ENCODE measurements around the gene ATAD3A. TPM values are rescaled to one million over a fixed set of nuclear protein-coding genes. Genes with fewer than 3 reads are reported as not detected.

The ATAD3A gene
- total RNA-seq, 1 experiment from 2014 or later: 46.2 TPM

GRCh38 chr1:1540818-1541628 is 29.1 kb downstream of the ATAD3A start:
- no TSS peak for BruUV-seq (replicated peaks)
- TF ChIP-seq CTCF (IDR thresholded peaks at IDR 0.05; ENCODE audit: unreplicated experiment): no peak
- CTCF ChIA-PET: no interaction called here
- intact Hi-C loops (cut with micrococcal nuclease; ENCODE audit: unreplicated experiment): no loop called here
- Mint-ChIP-seq H3K27ac (ENCODE audit: unreplicated experiment) (no peak overlapping the region), H3K4me1 (ENCODE audit: low read depth, unreplicated experiment) (no peaks in the 10 kb centered on the region), H3K9me3 (ENCODE audit: low read depth, unreplicated experiment) (no peaks in the 10 kb centered on the region), H3K4me3 (ENCODE audit: low read depth, unreplicated experiment) (no peak overlapping the region), H3K27me3 (ENCODE audit: unreplicated experiment) (no peaks in the 10 kb centered on the region), H3K36me3 (ENCODE audit: insufficient read depth, unreplicated experiment) (peaks cover 39% of the 10 kb centered on the region)
- no peak for DNase-seq

GRCh38 chr1:1541956-1542765 is 30.2 kb downstream of the ATAD3A start:
- H3K4me1 Mint-ChIP-seq (ENCODE audit: low read depth, unreplicated experiment): no peaks in the 10 kb centered on the region
- TF ChIP-seq CTCF (IDR thresholded peaks at IDR 0.05; ENCODE audit: unreplicated experiment): no peak
- intact Hi-C loops (cut with micrococcal nuclease; ENCODE audit: unreplicated experiment): no loop called here
- H3K27me3 Mint-ChIP-seq (ENCODE audit: unreplicated experiment): no peaks in the 10 kb centered on the region
- no peaks in the 10 kb centered on the region for H3K9me3 Mint-ChIP-seq (ENCODE audit: low read depth, unreplicated experiment)
- no TSS peak for BruUV-seq (replicated peaks)
- DNase-seq: no peak
- no peak overlapping the region for H3K27ac Mint-ChIP-seq (ENCODE audit: unreplicated experiment)
- H3K36me3 Mint-ChIP-seq (ENCODE audit: insufficient read depth, unreplicated experiment): peaks cover 40% of the 10 kb centered on the region
- H3K4me3 Mint-ChIP-seq (ENCODE audit: low read depth, unreplicated experiment): no peak overlapping the region
- CTCF ChIA-PET: no interaction called here

DNA sequence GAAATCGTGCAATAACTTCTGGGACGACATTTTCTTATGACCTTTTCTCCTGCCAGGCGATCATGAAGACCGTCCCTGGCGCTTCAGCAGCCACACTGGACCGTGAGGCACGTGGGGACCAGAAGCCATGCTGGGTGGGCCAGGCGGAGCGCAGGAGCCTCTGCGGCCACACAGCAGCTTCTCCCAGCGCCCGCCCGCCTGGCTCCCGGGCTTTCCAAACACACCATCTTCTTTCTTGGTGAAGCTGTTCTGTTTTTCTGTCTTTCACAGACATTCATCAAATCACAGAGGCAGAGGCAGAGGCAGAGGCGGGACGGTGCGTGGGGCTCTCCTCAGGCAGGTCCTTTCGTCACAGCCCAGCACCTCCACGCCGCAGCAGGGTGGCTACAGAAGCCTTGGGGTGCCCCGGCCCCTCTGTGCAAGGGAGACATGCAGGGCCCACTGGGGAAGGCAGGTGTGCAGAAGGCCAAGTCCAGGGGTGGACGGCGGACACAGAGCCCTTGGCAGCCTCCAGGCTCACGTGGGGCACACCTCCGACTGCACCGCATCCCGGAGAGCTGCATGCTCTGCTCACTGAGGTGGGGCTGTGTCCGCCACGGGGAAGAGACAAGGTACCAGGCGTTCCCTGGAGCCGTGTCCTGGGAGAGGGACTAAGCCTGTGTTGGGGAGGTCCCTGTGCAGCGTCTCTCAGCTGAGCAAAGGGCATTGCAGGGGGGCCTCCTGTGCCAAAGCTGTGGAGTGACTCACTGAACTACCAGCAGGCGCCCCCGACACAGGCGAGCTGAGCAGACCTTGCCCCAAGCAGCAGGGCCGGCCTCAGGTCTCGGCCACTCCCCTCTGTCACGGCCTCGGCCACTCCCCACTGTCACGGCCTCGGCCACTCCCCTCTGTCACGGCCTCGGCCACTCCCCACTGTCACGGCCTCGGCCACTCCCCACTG is 31.1 kb downstream of the ATAD3A start:
- no TSS peak for BruUV-seq (replicated peaks)
- Mint-ChIP-seq H3K4me1 (ENCODE audit: low read depth, unreplicated experiment) (no peaks in the 10 kb centered on the region), H3K27ac (ENCODE audit: unreplicated experiment) (no peak overlapping the region), H3K9me3 (ENCODE audit: low read depth, unreplicated experiment) (no peaks in the 10 kb centered on the region), H3K27me3 (ENCODE audit: unreplicated experiment) (no peaks in the 10 kb centered on the region), H3K4me3 (ENCODE audit: low read depth, unreplicated experiment) (no peak overlapping the region), H3K36me3 (ENCODE audit: insufficient read depth, unreplicated experiment) (peaks cover 44% of the 10 kb centered on the region)
- intact Hi-C loops (cut with micrococcal nuclease; ENCODE audit: unreplicated experiment): no loop called here
- no peak for DNase-seq
- no peak for TF ChIP-seq CTCF (IDR thresholded peaks at IDR 0.05; ENCODE audit: unreplicated experiment)
- CTCF ChIA-PET: no interaction called here

DNA sequence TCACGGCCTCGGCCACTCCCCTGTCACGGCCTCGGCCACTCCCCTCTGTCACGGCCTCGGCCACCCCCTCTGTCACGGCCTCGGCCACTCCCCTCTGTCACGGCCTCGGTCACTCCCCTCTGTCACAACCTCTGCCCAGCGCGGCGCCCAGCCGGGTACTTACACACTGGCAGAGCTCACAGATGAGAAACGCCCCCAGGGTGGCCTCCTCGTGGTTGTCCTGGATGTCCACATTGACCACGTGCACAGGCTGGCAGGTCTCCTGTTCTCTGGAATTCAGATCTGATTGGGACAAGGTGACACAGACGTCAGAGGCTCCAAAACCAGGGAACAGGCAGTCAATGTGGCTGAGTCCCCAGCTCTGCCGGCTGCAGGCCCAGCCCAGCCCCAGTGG is 31.7 kb downstream of the ATAD3A start:
- BruUV-seq (replicated peaks): no TSS peak
- Mint-ChIP-seq H3K9me3 (ENCODE audit: low read depth, unreplicated experiment) (no peaks in the 10 kb centered on the region), H3K27ac (ENCODE audit: unreplicated experiment) (no peak overlapping the region), H3K4me3 (ENCODE audit: low read depth, unreplicated experiment) (no peak overlapping the region), H3K27me3 (ENCODE audit: unreplicated experiment) (no peaks in the 10 kb centered on the region), H3K4me1 (ENCODE audit: low read depth, unreplicated experiment) (no peaks in the 10 kb centered on the region), H3K36me3 (ENCODE audit: insufficient read depth, unreplicated experiment) (peaks cover 44% of the 10 kb centered on the region)
- no peak for DNase-seq
- CTCF ChIA-PET: no interaction called here
- intact Hi-C loops (cut with micrococcal nuclease; ENCODE audit: unreplicated experiment): no loop called here
- no peak for TF ChIP-seq CTCF (IDR thresholded peaks at IDR 0.05; ENCODE audit: unreplicated experiment)
